ENCODE measurements around the gene DXO. TPM values are rescaled to one million over a fixed set of nuclear protein-coding genes. Genes with fewer than 3 reads are reported as not detected.
A peak's percentile ranks its signal among the peaks of the same experiment; 100 is the strongest.
"Not testable (repeated sequence)": the region's sequence is repeated elsewhere in the genome, so short reads cannot be mapped to it uniquely, and the experiment has no call there.

DXO gene
- total RNA-seq: 9.8 TPM
- long read RNA-seq, transcript DXO-201 (7 exons, 1,628 nt): major isoform, 6 of 8 reads
- long read RNA-seq, partial matches to known transcripts: 0 of 8 reads
- long read RNA-seq, other reads (novel, unspliced or antisense): 0 of 8 reads

- peak; percentile 96 for ATAC-seq
- peak; percentile 98 for DNase-seq (ENCODE audit: missing footprints)
- intact Hi-C loops (cut with DNase I): loop anchor here (10.0 kb wide), 1 partner anchor 1003 kb away; no protein-coding TSS in a partner anchor
Measured at GRCh38 chr6:31971993-31972708, at the start of gene DXO. TSS of gene DXO (minus strand) at chr6:31972138. CDS start at chr6:31971675, 463 bp downstream.

GRCh38 chr6:32014547-32014946 lies 42.6 kb upstream of the DXO start, which contains the start of gene C4B:
TSS of gene C4B (plus strand) at chr6:32014795. CDS start at chr6:32014846, 51 bp downstream.
- ATAC-seq: peak; percentile 40
- DNase-seq (ENCODE audit: missing footprints); intact Hi-C loops (cut with DNase I): not testable (repeated sequence)

- DNase-seq (ENCODE audit: missing footprints); ATAC-seq; intact Hi-C loops (cut with DNase I): not testable (repeated sequence)
Measured at GRCh38 chr6:32013738-32014137, 41.8 kb upstream of the DXO start.

- DNase-seq (ENCODE audit: missing footprints) (peak; percentile 42), ATAC-seq (peak; percentile 35)
- intact Hi-C loops (cut with DNase I): not testable (repeated sequence)
Measured at GRCh38 chr6:32012941-32013617, 41.1 kb upstream of the DXO start.

- ATAC-seq; DNase-seq (ENCODE audit: missing footprints); intact Hi-C loops (cut with DNase I): not testable (repeated sequence)
Measured at GRCh38 chr6:32010856-32011530, 39.1 kb upstream of the DXO start.

- ATAC-seq; intact Hi-C loops (cut with DNase I): not testable (repeated sequence)
- DNase-seq (ENCODE audit: missing footprints): peak; percentile 39
Measured at GRCh38 chr6:32009537-32009936, 37.6 kb upstream of the DXO start.

GRCh38 chr6:32008616-32009015 lies 36.7 kb upstream of the DXO start:
- DNase-seq (ENCODE audit: missing footprints); ATAC-seq; intact Hi-C loops (cut with DNase I): not testable (repeated sequence)

GRCh38 chr6:32008037-32008436 lies 36.1 kb upstream of the DXO start:
- ATAC-seq; intact Hi-C loops (cut with DNase I); DNase-seq (ENCODE audit: missing footprints): not testable (repeated sequence)

GRCh38 chr6:32007086-32007485 lies 35.1 kb upstream of the DXO start:
- intact Hi-C loops (cut with DNase I); ATAC-seq; DNase-seq (ENCODE audit: missing footprints): not testable (repeated sequence)

GRCh38 chr6:32005991-32006529 lies 34.1 kb upstream of the DXO start:
- ATAC-seq; intact Hi-C loops (cut with DNase I): not testable (repeated sequence)

GRCh38 chr6:32005538-32005880 lies 33.6 kb upstream of the DXO start:
- ATAC-seq; intact Hi-C loops (cut with DNase I); DNase-seq (ENCODE audit: missing footprints): not testable (repeated sequence)

More at GRCh38 chr6:32005991-32006529, 34.1 kb upstream of the DXO start:
- DNase-seq (ENCODE audit: missing footprints): peak; percentile 28

- ATAC-seq; intact Hi-C loops (cut with DNase I); DNase-seq (ENCODE audit: missing footprints): not testable (repeated sequence)
Measured at GRCh38 chr6:32004864-32005537, 33.1 kb upstream of the DXO start.

GRCh38 chr6:32004393-32004792 lies 32.5 kb upstream of the DXO start:
- ATAC-seq; intact Hi-C loops (cut with DNase I); DNase-seq (ENCODE audit: missing footprints): not testable (repeated sequence)

- intact Hi-C loops (cut with DNase I); ATAC-seq; DNase-seq (ENCODE audit: missing footprints): not testable (repeated sequence)
Measured at GRCh38 chr6:32003301-32003700, 31.4 kb upstream of the DXO start.

GRCh38 chr6:32002546-32003268 lies 30.8 kb upstream of the DXO start:
- intact Hi-C loops (cut with DNase I); DNase-seq (ENCODE audit: missing footprints): not testable (repeated sequence)
- peak; percentile 58 for ATAC-seq

- intact Hi-C loops (cut with DNase I); ATAC-seq: not testable (repeated sequence)
- DNase-seq (ENCODE audit: missing footprints): peak; percentile 13
Measured at GRCh38 chr6:31996385-31996784, 24.4 kb upstream of the DXO start.

GRCh38 chr6:31994421-31994820 lies 22.5 kb upstream of the DXO start:
- ATAC-seq; intact Hi-C loops (cut with DNase I): not testable (repeated sequence)
- peak; percentile 46 for DNase-seq (ENCODE audit: missing footprints)

Measured in Right ventricle myocardium inferior (tissue), 1 donor.